ENCODE measurements around the gene DNAJC7. TPM values are rescaled to one million over a fixed set of nuclear protein-coding genes. Genes with fewer than 3 reads are reported as not detected.

Gene DNAJC7
- total RNA-seq, 3 donors from 2014 or later = 144 to 154 (median 147) TPM

- peaks cover 53% of the 10 kb centered on the region for H3K36me3 Mint-ChIP-seq (ENCODE audit: insufficient read depth)
- peak; percentile 69 to 82 for ATAC-seq
- no peak overlapping the region for H3K4me3 Mint-ChIP-seq
- no peaks in the 10 kb centered on the region for H3K9me3 Mint-ChIP-seq
- no peaks in the 10 kb centered on the region for H3K27me3 Mint-ChIP-seq (ENCODE audit: low read depth)
- no peak for DNase-seq
- H3K4me1 Mint-ChIP-seq (ENCODE audit: low read depth) = peaks cover 5% of the 10 kb centered on the region
Measured at GRCh38 chr17:41987642-41988041, 29.6 kb downstream of the DNAJC7 start.

GRCh38 chr17:41986634-41987033, 30.6 kb downstream of the DNAJC7 start:
- Mint-ChIP-seq H3K9me3 (no peaks in the 10 kb centered on the region), H3K4me3 (no peak overlapping the region), H3K36me3 (ENCODE audit: insufficient read depth) (peaks cover 52% of the 10 kb centered on the region), H3K27me3 (ENCODE audit: low read depth) (no peaks in the 10 kb centered on the region), H3K4me1 (ENCODE audit: low read depth) (peaks cover 5% of the 10 kb centered on the region)
- no peak for ATAC-seq
- DNase-seq = no peak

- DNase-seq (no peak), ATAC-seq (no peak)
- H3K9me3 Mint-ChIP-seq = no peaks in the 10 kb centered on the region
- no peak overlapping the region for H3K4me3 Mint-ChIP-seq
- peaks cover 47% of the 10 kb centered on the region for H3K36me3 Mint-ChIP-seq (ENCODE audit: insufficient read depth)
- H3K4me1 Mint-ChIP-seq (ENCODE audit: low read depth) = peaks cover 5% of the 10 kb centered on the region
- H3K27me3 Mint-ChIP-seq (ENCODE audit: low read depth) = no peaks in the 10 kb centered on the region
Measured at GRCh38 chr17:41985919-41986318, 31.3 kb downstream of the DNAJC7 start.

- Mint-ChIP-seq H3K36me3 (ENCODE audit: insufficient read depth) (peaks cover 47% of the 10 kb centered on the region), H3K27me3 (ENCODE audit: low read depth) (no peaks in the 10 kb centered on the region), H3K9me3 (no peaks in the 10 kb centered on the region), H3K4me1 (ENCODE audit: low read depth) (peaks cover 5% of the 10 kb centered on the region), H3K4me3 (no peak overlapping the region)
- ATAC-seq = no peak
- DNase-seq = no peak
Measured at GRCh38 chr17:41984454-41984853, 32.8 kb downstream of the DNAJC7 start.

GRCh38 chr17:41982026-41982760, 35.0 kb downstream of the DNAJC7 start:
- H3K9me3 Mint-ChIP-seq = no peaks in the 10 kb centered on the region
- ATAC-seq (no peak), DNase-seq (no peak)
- H3K36me3 Mint-ChIP-seq (ENCODE audit: insufficient read depth) = peaks cover 40% of the 10 kb centered on the region
- H3K4me3 Mint-ChIP-seq = no peak overlapping the region
- no peaks in the 10 kb centered on the region for H3K27me3 Mint-ChIP-seq (ENCODE audit: low read depth)
- peaks cover 3% of the 10 kb centered on the region for H3K4me1 Mint-ChIP-seq (ENCODE audit: low read depth)

GRCh38 chr17:41977991-41978390, 39.2 kb downstream of the DNAJC7 start:
- H3K4me1 Mint-ChIP-seq (ENCODE audit: low read depth) = peaks cover 6% of the 10 kb centered on the region
- no peak for ATAC-seq
- H3K27me3 Mint-ChIP-seq (ENCODE audit: low read depth) = no peaks in the 10 kb centered on the region
- H3K36me3 Mint-ChIP-seq (ENCODE audit: insufficient read depth) = peaks cover 37% of the 10 kb centered on the region
- H3K9me3 Mint-ChIP-seq = no peaks in the 10 kb centered on the region
- no peak overlapping the region for H3K4me3 Mint-ChIP-seq
- no peak for DNase-seq

GRCh38 chr17:41976142-41976768, 41.0 kb downstream of the DNAJC7 start:
- H3K4me1 Mint-ChIP-seq (ENCODE audit: low read depth) = peaks cover 12% of the 10 kb centered on the region
- ATAC-seq (no peak), DNase-seq (no peak)
- H3K4me3 Mint-ChIP-seq = no peak overlapping the region
- H3K36me3 Mint-ChIP-seq (ENCODE audit: insufficient read depth) = peaks cover 35% of the 10 kb centered on the region
- H3K27me3 Mint-ChIP-seq (ENCODE audit: low read depth) = no peaks in the 10 kb centered on the region
- no peaks in the 10 kb centered on the region for H3K9me3 Mint-ChIP-seq

GRCh38 chr17:41975099-41976083, 41.8 kb downstream of the DNAJC7 start:
- ATAC-seq = no peak
- Mint-ChIP-seq H3K9me3 (no peaks in the 10 kb centered on the region), H3K4me1 (ENCODE audit: low read depth) (peaks cover 16% of the 10 kb centered on the region), H3K27me3 (ENCODE audit: low read depth) (no peaks in the 10 kb centered on the region), H3K36me3 (ENCODE audit: insufficient read depth) (peaks cover 33% of the 10 kb centered on the region), H3K4me3 (no peak overlapping the region)
- DNase-seq = no peak

- H3K36me3 Mint-ChIP-seq (ENCODE audit: insufficient read depth) = peaks cover 35% of the 10 kb centered on the region
- no peaks in the 10 kb centered on the region for H3K27me3 Mint-ChIP-seq (ENCODE audit: low read depth)
- no peaks in the 10 kb centered on the region for H3K9me3 Mint-ChIP-seq
- H3K4me1 Mint-ChIP-seq (ENCODE audit: low read depth) = peaks cover 18% of the 10 kb centered on the region
- H3K4me3 Mint-ChIP-seq = no peak overlapping the region
- ATAC-seq (no peak), DNase-seq (no peak)
Measured at GRCh38 chr17:41974658-41975057, 42.6 kb downstream of the DNAJC7 start.

GRCh38 chr17:41974031-41974430, 43.2 kb downstream of the DNAJC7 start:
- Mint-ChIP-seq H3K27me3 (ENCODE audit: low read depth) (no peaks in the 10 kb centered on the region), H3K36me3 (ENCODE audit: insufficient read depth) (peaks cover 36% of the 10 kb centered on the region), H3K4me3 (no peak overlapping the region), H3K9me3 (no peaks in the 10 kb centered on the region), H3K4me1 (ENCODE audit: low read depth) (peaks cover 20% of the 10 kb centered on the region)
- ATAC-seq (no peak), DNase-seq (no peak)

GRCh38 chr17:41973408-41973811, 43.8 kb downstream of the DNAJC7 start:
- no peak for ATAC-seq
- no peak for DNase-seq
- H3K36me3 Mint-ChIP-seq (ENCODE audit: insufficient read depth) = peaks cover 36% of the 10 kb centered on the region
- no peak overlapping the region for H3K4me3 Mint-ChIP-seq
- H3K27me3 Mint-ChIP-seq (ENCODE audit: low read depth) = no peaks in the 10 kb centered on the region
- H3K9me3 Mint-ChIP-seq = no peaks in the 10 kb centered on the region
- peaks cover 20% of the 10 kb centered on the region for H3K4me1 Mint-ChIP-seq (ENCODE audit: low read depth)

GRCh38 chr17:41972571-41973407, 44.5 kb downstream of the DNAJC7 start:
- no peaks in the 10 kb centered on the region for H3K27me3 Mint-ChIP-seq (ENCODE audit: low read depth)
- DNase-seq = no peak
- no peak for ATAC-seq
- H3K4me3 Mint-ChIP-seq = no peak overlapping the region
- H3K4me1 Mint-ChIP-seq (ENCODE audit: low read depth) = peaks cover 24% of the 10 kb centered on the region
- peaks cover 33% of the 10 kb centered on the region for H3K36me3 Mint-ChIP-seq (ENCODE audit: insufficient read depth)
- no peaks in the 10 kb centered on the region for H3K9me3 Mint-ChIP-seq

GRCh38 chr17:41971721-41972523, 45.3 kb downstream of the DNAJC7 start:
- no peaks in the 10 kb centered on the region for H3K9me3 Mint-ChIP-seq
- no peaks in the 10 kb centered on the region for H3K27me3 Mint-ChIP-seq (ENCODE audit: low read depth)
- H3K4me1 Mint-ChIP-seq (ENCODE audit: low read depth) = peaks cover 27% of the 10 kb centered on the region
- peaks cover 26% of the 10 kb centered on the region for H3K36me3 Mint-ChIP-seq (ENCODE audit: insufficient read depth)
- no peak for ATAC-seq
- DNase-seq = no peak
- no peak overlapping the region for H3K4me3 Mint-ChIP-seq
